HepG2 (cell line): ENCODE measurements around the gene ANKRD12. TPM values are rescaled to one million over a fixed set of nuclear protein-coding genes. Genes with fewer than 3 reads are reported as not detected.

Experiments
- E2F1 ChIP-seq: sonication (generic); formaldehyde crosslinking; IDR thresholded peaks from 2 replicates; pipeline ENCODE4 v1.5.0; 2020; ENCODE audit warnings: missing genetic modification reagents
- HIVEP1 ChIP-seq: sonication (generic); formaldehyde crosslinking; IDR thresholded peaks from 2 replicates; pipeline ENCODE4 v1.4.0; 2020; ENCODE audit warnings: mild to moderate bottlenecking, missing genetic modification reagents
- JDP2 ChIP-seq: sonication (generic); formaldehyde crosslinking; IDR thresholded peaks from 2 replicates; pipeline ENCODE4 v1.8.1; 2022; ENCODE audit warnings: missing genetic modification reagents, borderline replicate concordance
- PATZ1 ChIP-seq: sonication (generic); formaldehyde crosslinking; IDR thresholded peaks from 2 replicates; pipeline ENCODE4 v1.4.0; 2020; ENCODE audit warnings: missing genetic modification reagents
- PAX8 ChIP-seq: sonication (generic); formaldehyde crosslinking; IDR thresholded peaks from 2 replicates; pipeline ENCODE4 v1.8.0; 2022; ENCODE audit warnings: mild to moderate bottlenecking, missing genetic modification reagents, borderline replicate concordance
- SKIL ChIP-seq: sonication (generic); formaldehyde crosslinking; IDR thresholded peaks from 2 replicates; pipeline ENCODE4 v1.8.0; 2022; ENCODE audit warnings: missing genetic modification reagents, mild to moderate bottlenecking, moderate library complexity, borderline replicate concordance
- ZBTB33 ChIP-seq: sonication (generic); formaldehyde crosslinking; IDR thresholded peaks from 2 replicates; pipeline ENCODE4 v1.4.0; 2020; ENCODE audit warnings: missing genetic modification reagents
- ZNF496 ChIP-seq: sonication (generic); formaldehyde crosslinking; IDR thresholded peaks from 2 replicates; pipeline ENCODE4 v1.8.1; 2023; ENCODE audit warnings: mild to moderate bottlenecking, moderate library complexity, missing genetic modification reagents; ENCODE audit not compliant: insufficient replicate concordance
- ZNF513 ChIP-seq: sonication (generic); formaldehyde crosslinking; conservative IDR thresholded peaks from 2 replicates; pipeline ENCODE4 v1.5.0; 2020; ENCODE audit warnings: missing genetic modification reagents
- polyA plus RNA-seq, 8 experiments: library from polyadenylated mRNA; depleted of rRNA in 3 of 8; stranded (reverse) in 7 of 8; unstranded in 1 of 8; fragments of >200 nt; fragmentation: Illumina TruSeq in 4 of 8; extraction: Trizol in 4 of 8; gene quantifications; 2 replicates each; pipeline versions ENCODE4 v1.2.1 to v1.2.3, GENCODE V29; 2011 to 2016; ENCODE audit warnings: low read depth in 4 of 8, missing spikeins in 1 of 8, mixed read lengths in 1 of 8; ENCODE audit not compliant: insufficient read depth in 1 of 8
- total RNA-seq, 5 experiments: library from RNA; depleted of rRNA; stranded (reverse); fragments of >200 nt; fragmentation: Illumina TruSeq; extraction: Trizol; gene quantifications; 2 replicates each; pipeline ENCODE4 v1.2.3, GENCODE V29; 2016; ENCODE audit warnings: low read depth in 1 of 5

The ANKRD12 gene
- total and polyA plus RNA-seq, 2 of the 13 experiments (the other 11 are each of a cell fraction or from before 2014, with no cell fraction given) = 6.0 to 23.2 TPM

GRCh38 chr18:9115984-9116383 is 20.6 kb upstream of the ANKRD12 start (continued):
- TF ChIP-seq PATZ1 (CRISPR knock-in tag) = no peak
- no peak for TF ChIP-seq JDP2 (CRISPR knock-in tag)
- TF ChIP-seq ZNF496 = no peak
- TF ChIP-seq SKIL (CRISPR knock-in tag) = no peak
- TF ChIP-seq HIVEP1 (CRISPR knock-in tag) = no peak
- TF ChIP-seq ZBTB33 (CRISPR knock-in tag) = no peak
- no peak for TF ChIP-seq PAX8 (CRISPR knock-in tag)
- TF ChIP-seq ZNF513 (CRISPR knock-in tag) = no peak
- TF ChIP-seq E2F1 (CRISPR knock-in tag) = no peak
